HG03565 (cell line): Measurements from ENCODE around the gene NFKB2.
A peak's percentile ranks its signal among the peaks of the same experiment; 100 is the strongest.

Experiments
- ATAC-seq: cut with Tn5 transposase; IDR thresholded peaks from one replicate; pipeline ENCODE4 v1.9.1; 2021; ENCODE audit warnings: mild to moderate bottlenecking, moderate library complexity; ENCODE audit not compliant: unreplicated experiment

The NFKB2 gene

DNA sequence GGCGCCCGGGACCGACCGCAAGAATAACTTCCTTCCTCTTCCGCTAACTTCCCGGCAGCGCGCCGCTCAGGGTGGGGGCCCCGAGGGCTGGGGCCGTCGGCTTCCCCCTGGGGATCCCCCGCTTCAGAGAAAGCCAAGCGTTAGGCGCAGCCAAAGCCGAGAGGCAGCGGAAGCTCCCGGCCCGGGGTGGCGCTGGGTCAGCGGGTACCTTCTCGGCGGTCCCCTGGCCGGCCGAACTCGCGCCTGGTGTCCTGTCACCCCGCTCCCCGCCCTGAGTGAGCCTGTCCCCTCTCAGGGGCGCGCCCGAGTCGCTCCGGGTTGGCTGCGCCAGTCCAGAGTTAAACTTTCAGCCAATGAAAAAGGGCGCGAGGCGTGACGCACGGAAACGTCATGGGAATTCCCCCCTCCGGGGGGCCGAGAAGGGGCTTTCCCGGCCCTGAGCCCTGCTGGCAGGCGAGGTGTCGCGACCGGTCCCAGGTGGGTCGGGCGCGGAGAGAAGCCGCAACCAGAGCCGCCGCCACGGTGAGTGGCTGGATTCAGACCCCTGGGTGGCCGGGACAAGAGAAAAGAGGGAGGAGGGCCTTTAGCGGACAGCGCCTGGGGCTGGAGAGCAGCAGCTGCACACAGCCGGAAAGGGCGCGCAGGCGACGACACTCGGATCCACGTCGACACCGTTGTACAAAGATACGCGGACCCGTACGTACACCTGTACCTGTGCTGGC lies 1.3 kb upstream of the NFKB2 start:
- ATAC-seq = peak; percentile 70

DNA sequence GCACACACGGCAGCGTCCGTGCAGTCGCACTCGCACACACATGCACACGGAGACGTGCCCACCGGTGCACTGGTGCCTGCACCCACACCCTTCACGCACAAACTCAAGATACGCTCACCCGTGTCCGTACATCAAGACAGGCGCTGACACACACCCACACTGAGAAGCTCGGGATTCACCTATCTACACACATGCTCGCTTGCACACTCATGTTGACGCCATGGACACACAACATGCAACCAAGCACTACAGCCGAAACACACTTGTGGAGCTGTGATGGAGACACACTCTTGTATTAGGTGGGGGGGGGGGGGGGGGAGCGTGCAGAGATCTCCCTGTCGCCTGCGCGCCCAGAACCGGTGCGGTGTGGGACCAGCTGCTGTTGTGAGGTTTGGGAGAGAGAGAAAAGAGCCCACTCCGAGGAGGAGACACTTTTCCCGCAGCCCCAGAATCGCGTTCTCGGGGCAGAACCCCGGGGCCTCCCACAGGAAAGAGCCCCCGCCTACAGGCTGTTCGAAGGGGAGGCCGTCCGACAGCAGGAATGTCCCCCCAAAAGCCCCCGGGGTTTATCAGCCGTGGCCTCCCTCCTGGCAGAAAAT lies 605 bp upstream of the NFKB2 start:
- no peak for ATAC-seq

DNA sequence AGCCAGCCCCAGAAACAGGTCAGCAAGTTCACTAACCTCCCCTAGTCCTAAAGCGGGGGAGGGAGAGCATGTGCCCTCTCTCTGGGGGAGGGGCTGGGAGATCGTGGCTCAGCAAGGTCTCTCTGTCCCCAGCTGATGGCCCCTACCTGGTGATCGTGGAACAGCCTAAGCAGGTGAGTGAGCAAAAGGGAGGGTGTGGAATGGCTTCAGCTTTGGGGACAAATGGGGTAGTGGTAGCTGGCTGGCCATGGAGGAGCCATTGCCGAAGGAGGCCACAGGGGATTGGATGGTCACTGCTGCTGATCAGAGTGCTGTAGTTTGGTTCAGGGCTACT lies 779 bp downstream of the NFKB2 start:
- ATAC-seq = no peak

DNA sequence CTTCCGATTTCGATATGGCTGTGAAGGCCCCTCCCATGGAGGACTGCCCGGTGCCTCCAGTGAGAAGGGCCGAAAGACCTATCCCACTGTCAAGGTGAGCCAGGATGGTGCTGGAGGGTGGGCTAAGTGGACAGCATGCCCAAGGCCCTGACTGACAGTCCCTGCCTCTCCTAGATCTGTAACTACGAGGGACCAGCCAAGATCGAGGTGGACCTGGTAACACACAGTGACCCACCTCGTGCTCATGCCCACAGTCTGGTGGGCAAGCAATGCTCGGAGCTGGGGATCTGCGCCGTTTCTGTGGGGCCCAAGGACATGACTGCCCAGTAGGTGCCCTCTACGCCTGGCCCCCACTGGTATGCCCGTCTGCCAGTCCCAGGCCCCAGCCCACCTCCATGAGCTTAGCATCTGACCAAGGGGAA lies 1.2 kb downstream of the NFKB2 start:
- ATAC-seq = no peak

DNA sequence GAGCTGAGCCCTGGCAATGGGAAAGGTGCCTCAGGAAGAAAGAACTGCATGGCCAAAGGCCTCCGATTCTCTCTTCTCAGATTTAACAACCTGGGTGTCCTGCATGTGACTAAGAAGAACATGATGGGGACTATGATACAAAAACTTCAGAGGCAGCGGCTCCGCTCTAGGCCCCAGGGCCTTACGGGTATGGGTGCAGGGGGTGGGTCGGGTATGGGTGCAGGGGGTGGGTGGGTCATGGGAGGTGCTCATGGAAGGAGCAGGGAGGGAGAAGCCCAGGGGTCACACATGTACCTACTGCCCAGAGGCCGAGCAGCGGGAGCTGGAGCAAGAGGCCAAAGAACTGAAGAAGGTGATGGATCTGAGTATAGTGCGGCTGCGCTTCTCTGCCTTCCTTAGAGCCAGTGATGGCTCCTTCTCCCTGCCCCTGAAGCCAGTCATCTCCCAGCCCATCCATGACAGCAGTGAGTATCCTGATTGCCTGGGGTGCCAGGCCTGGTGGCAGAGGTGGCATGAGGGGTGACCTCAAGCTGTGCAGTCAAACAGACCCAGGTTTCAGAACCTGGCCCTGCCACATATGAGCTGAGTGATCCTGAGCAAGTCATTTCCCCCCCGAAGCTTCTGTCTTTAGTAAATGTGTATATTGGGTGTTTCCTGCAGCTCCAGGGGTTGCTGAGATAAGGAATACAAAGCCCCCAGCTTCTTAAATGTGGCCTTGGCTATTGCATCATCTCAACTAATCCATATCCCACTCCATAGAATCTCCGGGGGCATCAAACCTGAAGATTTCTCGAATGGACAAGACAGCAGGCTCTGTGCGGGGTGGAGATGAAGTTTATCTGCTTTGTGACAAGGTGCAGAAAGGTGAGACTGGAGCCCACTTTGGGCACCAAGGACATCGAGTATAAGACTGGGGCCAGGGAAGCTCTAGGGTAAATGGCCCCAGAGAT lies 2.0 kb downstream of the NFKB2 start:
- no peak for ATAC-seq

DNA sequence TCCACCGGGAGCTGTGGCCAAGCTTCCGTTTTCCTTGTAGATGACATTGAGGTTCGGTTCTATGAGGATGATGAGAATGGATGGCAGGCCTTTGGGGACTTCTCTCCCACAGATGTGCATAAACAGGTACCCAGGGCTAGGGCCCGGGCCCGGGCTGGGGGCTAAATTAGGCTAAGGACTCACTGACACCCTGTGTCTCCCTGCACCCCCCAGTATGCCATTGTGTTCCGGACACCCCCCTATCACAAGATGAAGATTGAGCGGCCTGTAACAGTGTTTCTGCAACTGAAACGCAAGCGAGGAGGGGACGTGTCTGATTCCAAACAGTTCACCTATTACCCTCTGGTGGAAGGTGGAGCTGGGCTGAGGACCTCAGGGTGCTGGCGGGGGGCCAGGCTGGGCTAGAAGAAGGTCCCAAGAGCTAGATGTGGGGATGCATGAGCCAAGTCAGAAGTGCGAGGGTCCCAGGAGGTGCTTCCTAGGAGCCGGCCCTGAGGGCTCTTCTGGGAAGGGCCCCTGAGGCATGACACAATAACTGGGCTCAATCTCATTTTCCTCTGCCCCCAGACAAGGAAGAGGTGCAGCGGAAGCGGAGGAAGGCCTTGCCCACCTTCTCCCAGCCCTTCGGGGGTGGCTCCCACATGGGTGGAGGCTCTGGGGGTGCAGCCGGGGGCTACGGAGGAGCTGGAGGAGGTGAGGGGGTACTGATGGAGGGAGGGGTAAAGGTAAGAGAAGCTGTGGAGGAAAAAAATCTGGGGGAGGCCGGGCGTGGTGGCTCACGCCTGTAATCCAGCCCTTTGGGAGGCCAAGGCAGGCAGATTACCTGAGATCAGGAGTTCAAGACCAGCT lies 2.9 kb downstream of the NFKB2 start:
- ATAC-seq = no peak

DNA sequence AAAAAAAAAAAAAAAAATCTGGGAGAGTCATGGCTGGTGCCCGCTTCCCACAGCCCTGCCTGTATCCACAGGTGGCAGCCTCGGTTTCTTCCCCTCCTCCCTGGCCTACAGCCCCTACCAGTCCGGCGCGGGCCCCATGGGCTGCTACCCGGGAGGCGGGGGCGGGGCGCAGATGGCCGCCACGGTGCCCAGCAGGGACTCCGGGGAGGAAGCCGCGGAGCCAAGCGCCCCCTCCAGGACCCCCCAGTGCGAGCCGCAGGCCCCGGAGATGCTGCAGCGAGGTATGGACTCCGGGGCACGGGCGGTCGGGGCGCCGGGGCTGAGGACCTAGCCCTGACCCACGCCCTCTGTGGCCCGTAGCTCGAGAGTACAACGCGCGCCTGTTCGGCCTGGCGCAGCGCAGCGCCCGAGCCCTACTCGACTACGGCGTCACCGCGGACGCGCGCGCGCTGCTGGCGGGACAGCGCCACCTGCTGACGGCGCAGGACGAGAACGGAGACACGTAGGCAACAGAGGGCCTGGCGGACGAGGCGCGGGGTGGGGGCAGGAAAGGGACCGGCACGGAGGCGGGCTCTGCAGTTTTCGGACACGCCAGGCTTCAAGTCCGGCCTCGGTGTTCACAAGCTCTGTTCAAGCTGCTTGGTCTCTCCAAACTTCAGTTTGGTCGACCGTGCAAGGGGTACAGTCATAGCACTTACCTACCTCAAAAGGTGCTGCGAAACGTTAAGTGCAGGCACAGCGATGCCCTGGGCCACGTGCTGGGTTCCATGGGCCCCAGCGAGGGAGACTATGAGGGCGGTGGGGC lies 3.9 kb downstream of the NFKB2 start:
- peak; percentile 39 for ATAC-seq

DNA sequence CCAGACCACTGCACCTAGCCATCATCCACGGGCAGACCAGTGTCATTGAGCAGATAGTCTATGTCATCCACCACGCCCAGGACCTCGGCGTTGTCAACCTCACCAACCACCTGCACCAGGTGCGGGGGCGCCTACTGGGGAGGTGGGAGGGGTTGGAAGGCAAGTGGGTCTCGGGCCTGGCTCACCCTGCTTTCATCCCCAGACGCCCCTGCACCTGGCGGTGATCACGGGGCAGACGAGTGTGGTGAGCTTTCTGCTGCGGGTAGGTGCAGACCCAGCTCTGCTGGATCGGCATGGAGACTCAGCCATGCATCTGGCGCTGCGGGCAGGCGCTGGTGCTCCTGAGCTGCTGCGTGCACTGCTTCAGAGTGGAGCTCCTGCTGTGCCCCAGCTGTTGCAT lies 4.6 kb downstream of the NFKB2 start:
- no peak for ATAC-seq

DNA sequence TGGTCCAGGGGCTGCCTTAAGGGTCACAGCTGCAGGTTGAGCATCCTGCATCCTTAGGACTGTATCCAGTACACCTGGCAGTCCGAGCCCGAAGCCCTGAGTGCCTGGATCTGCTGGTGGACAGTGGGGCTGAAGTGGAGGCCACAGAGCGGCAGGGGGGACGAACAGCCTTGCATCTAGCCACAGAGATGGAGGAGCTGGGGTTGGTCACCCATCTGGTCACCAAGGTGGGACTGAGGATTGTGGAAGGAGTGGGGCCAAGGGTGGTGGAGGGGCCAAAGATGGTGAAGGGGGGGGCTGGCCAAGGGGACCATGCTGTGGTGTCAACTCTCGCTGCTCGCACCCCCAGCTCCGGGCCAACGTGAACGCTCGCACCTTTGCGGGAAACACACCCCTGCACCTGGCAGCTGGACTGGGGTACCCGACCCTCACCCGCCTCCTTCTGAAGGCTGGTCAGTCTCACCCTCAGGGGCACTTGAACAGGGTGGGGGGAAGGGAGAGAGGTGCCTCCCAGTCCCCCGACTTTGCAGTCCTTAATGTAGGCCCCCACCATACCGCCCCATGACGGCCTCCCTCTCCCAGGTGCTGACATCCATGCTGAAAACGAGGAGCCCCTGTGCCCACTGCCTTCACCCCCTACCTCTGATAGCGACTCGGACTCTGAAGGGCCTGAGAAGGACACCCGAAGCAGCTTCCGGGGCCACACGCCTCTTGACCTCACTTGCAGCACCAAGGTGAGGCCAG lies 5.3 kb downstream of the NFKB2 start:
- ATAC-seq = no peak

DNA sequence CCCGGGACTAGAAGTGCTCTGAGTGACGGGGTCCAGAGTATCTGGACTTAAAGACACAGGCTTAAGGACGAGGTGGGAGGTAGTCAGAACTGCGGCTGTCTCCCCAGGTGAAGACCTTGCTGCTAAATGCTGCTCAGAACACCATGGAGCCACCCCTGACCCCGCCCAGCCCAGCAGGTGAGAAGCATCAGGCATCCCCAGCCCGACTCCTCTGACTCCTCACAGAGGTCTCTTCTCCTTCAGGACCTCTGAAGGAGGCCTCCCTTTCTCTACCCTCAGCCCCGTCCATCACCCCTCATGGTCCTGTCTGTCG lies 5.8 kb downstream of the NFKB2 start:
- ATAC-seq = no peak

DNA sequence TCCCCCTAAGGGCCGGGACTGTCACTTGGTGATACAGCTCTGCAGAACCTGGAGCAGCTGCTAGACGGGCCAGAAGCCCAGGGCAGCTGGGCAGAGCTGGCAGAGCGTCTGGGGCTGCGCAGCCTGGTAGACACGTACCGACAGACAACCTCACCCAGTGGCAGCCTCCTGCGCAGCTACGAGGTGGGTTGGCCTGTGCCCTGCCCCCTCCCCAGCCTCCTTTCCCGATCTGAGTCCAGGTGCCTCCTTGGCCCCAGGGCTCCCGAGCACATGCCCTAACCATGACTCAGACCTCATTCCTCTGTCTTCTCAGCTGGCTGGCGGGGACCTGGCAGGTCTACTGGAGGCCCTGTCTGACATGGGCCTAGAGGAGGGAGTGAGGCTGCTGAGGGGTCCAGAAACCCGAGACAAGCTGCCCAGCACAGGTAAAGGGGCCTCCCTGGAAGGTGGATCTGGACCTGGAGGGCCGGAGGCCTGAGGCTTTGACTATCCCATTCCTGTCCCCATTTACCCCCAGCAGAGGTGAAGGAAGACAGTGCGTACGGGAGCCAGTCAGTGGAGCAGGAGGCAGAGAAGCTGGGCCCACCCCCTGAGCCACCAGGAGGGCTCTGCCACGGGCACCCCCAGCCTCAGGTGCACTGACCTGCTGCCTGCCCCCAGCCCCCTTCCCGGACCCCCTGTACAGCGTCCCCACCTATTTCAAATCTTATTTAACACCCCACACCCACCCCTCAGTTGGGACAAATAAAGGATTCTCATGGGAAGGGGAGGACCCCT lies 6.4 kb downstream of the NFKB2 start:
- no peak for ATAC-seq

DNA sequence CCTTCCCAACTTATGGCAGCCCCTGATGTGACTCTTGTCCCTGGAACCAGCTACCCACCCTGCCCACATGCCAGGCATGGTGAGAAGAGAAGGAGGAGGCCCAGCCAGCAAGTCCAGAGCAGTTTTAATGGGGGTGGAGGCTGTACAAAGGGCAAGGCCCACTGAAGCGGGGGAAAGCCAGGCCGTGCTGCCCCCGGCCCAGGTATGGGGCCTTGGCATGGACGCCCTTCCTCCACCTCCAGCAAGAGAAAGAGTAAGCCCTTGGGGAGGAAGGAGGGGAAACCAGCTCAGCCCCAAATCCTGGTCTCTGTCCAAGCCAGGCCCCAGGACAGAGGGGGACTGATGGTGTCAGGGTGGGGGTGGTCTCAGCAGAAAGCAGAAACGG lies 7.0 kb downstream of the NFKB2 start:
- ATAC-seq = no peak

DNA sequence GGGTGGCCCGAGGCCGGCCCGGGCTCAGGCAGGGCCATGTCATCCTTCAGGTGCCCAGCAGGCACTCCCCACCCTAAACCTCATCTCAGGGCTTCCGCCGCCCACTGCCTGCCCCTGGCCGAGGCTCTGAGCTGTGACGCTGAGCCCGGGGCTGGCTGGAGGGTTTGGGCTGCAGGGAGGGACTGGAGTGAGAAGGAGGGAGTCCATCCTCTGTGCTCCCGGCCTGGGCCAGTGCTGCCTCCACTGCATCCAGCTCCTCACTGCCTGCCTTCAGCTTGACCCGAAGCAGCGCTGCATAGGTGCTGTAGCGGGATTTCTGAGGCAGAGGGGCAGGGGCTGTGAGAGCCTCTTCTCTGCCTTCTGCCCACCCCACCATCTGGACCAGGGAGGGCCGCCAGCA lies 7.6 kb downstream of the NFKB2 start:
- ATAC-seq = no peak

DNA sequence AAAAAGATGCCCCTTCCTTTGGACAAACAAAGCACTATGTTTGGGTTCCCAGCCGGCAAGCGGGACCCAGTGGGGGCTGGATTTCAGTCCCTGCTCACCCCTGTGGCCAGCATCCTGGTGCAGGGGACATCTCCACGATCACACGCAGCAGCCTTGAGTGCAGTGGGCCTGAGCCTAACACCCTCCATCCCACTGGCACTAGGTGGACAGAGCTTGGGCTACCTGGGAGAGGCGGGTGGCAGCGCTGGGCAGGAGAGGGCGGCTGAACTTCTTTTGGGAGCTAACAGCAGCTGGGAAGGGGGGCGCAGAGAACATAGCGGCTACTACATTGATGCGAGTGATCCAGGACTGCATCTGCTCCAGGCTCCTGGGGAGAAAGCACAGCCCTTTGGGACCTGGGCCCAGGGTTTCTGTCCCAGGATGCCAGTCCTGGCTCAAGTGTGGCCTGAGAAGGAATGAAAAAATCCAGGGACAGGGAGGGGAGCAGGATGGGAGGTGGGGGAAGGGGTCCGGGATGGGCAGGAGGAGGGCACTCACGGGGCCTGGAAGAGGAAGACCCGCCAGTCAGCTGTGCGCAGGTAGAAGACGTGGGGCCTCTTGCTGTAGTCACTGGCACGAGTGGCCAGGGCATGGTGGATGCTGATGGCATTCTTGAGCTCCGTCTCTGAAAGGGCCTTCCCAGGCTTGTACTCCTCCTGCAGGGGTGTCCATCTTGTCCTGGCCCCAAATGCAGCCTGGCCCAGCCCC lies 9.0 kb downstream of the NFKB2 start:
- ATAC-seq = no peak

DNA sequence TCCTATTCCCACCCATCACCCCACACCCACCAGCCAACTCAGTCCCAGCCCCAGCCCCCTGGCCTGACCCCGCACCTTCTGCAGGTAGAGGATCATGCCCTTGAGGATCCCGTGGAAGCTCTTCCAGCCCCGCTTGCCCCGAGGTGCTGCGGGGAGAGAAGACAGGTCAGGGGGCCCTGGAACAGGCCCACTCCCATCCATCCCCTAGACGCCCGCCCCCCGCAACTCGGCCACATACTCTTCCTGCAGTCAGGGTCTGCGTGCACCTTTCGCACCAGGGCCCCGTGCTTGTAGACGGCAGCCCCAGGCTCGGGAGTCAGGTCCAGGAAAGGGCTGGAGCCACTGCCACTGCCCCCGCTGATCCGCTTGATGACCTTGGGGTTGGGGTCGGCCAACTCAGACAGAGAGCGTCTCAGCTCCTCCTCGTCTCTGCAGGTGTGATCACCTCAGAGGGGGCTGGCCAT lies 9.6 kb downstream of the NFKB2 start:
- no peak for ATAC-seq

DNA sequence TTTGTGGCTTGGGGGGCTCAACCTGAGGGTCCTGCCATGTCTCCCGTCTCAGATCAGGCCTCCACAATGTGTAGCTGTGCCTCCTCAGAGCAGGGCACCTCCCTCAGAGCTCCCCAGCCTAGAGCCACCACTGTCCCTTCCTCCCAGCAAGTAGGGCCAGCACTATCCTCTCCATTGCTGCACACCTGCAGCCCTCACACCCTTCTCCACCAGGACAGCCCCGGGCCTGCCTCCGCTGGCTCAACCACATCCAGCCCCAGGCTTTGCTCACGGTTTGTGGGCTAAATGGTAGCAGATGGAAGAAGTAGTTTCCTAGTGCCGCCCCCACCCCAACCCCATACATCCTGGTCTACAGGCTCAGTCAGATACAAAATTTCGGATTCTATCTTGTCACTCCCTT lies 10.1 kb downstream of the NFKB2 start:
- ATAC-seq = no peak

DNA sequence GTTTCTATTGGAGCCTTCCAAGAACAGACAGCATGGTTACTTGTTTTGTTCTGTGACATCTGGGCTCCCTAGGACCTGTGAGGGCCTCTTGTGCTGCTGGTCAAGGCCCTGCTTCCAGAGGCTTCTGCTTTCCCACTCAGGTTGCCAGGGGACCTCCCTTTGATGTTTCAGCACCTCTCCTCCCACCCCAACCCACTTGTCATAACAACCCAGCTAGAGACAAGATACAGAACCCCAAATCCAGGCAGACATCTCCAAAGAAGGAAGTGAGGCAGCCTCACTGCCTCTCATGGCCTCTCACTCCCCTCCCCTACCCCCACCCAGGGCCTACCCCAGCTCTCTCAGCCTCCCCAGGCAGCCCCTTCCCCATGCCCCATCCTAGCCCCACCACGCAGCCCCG lies 11.3 kb downstream of the NFKB2 start:
- ATAC-seq = no peak
